Lung (tissue), 12 donors: ENCODE measurements around the gene TOPAZ1. TPM values are rescaled to one million over a fixed set of nuclear protein-coding genes. Genes with fewer than 3 reads are reported as not detected.

Experiments used
- ATAC-seq: fragments of 200-7000 bp; cut with Tn5 transposase; one replicate; pipeline ENCODE4 v1.9.1; 2020; ENCODE audit warnings: moderate number of reproducible peaks; ENCODE audit not compliant: insufficient read depth, low FRiP score
- DNase-seq, 3 donors: peaks; one replicate each; pipeline ENCODE4 v3.0.0-alpha.2; 2013 to 2017
- H3K27ac ChIP-seq, 2 donors: one replicate each; pipeline ENCODE4 v1.5.1; 2013; ENCODE audit warnings: mild to moderate bottlenecking in 2 of 2, moderate library complexity in 2 of 2, control low read depth in 1 of 2, inconsistent platforms in 1 of 2, low read depth in 1 of 2, low read length in 1 of 2
- H3K27me3 ChIP-seq, 3 donors: one replicate each; pipeline ENCODE4 v1.5.1; 2013; ENCODE audit warnings: low read length in 2 of 3; ENCODE audit not compliant: control insufficient read depth in 3 of 3, insufficient read depth in 3 of 3
- H3K36me3 ChIP-seq, 4 donors: one replicate each; pipeline ENCODE4 v1.5.1; 2013; ENCODE audit warnings: low read length in 4 of 4, mild to moderate bottlenecking in 1 of 4, moderate library complexity in 1 of 4; ENCODE audit not compliant: control insufficient read depth in 4 of 4, insufficient read depth in 4 of 4
- H3K4me1 ChIP-seq, 5 donors: one replicate each; pipeline ENCODE4 v1.5.1; 2013; ENCODE audit warnings: low read length in 5 of 5, mild to moderate bottlenecking in 2 of 5, moderate library complexity in 1 of 5; ENCODE audit not compliant: control insufficient read depth in 5 of 5, insufficient read depth in 5 of 5
- H3K4me3 ChIP-seq: one replicate; pipeline ENCODE4 v1.5.1; 2013; ENCODE audit warnings: mild to moderate bottlenecking, control low read depth, moderate library complexity
- H3K9ac ChIP-seq, 2 donors: one replicate each; pipeline ENCODE4 v1.5.1; 2013; ENCODE audit warnings: low read length in 2 of 2, control low read depth in 1 of 2; ENCODE audit not compliant: insufficient read depth in 1 of 2
- H3K9me3 ChIP-seq, 4 donors: one replicate each; pipeline ENCODE4 v1.5.1; 2013; ENCODE audit warnings: low read length in 3 of 4, mild to moderate bottlenecking in 1 of 4, moderate library complexity in 1 of 4; ENCODE audit not compliant: control insufficient read depth in 4 of 4, insufficient read depth in 3 of 4
- CTCF ChIP-seq: IDR thresholded peaks from 2 replicates; pipeline ENCODE4 v1.5.1; 2012; ENCODE audit warnings: mild to moderate bottlenecking; ENCODE audit errors: control extremely low read depth, extremely low read depth
- WGBS, 2 donors: extraction: QIAGEN DNeasy Blood & Tissue Kit; methylation state at CpG; one replicate each; pipeline ENCODE4 v1.1.7; 2013; 5-methylcytosine and 5-hydroxymethylcytosine counted together
- polyA plus RNA-seq, 2 donors: library from polyadenylated mRNA; stranded (reverse); fragments of 200-250 nt; gene quantifications; one replicate each; pipeline ENCODE4 v1.2.1, GENCODE V29; 2013
- total RNA-seq, 2 donors: library from RNA; depleted of rRNA in 1 of 2; stranded (reverse); fragments of >200 nt in 1 of 2; gene quantifications; one replicate each; pipeline ENCODE4 v1.2.1, GENCODE V29; 2014 to 2021
- donor health status: control.
- donor health status: control.
- donor health status: Bipolar disorder and iron deficiency.
- donor health status: healthy.
- donor health status: DM: yes; HTN: yes; CAD: no.

The TOPAZ1 gene
- total and polyA plus RNA-seq, 4 donors, result not detected

- no peak overlapping the region for H3K4me3 ChIP-seq
- no peak overlapping the region for H3K9ac ChIP-seq
- no peaks in the 10 kb centered on the region for H3K36me3 ChIP-seq
- H3K9me3 ChIP-seq, result no peaks in the 10 kb centered on the region
- no peaks in the 10 kb centered on the region for H3K4me1 ChIP-seq
- no peak for TF ChIP-seq CTCF
- no peaks in the 10 kb centered on the region for H3K27me3 ChIP-seq
- DNase-seq (peak in 2 of 3 donors; percentile 6 to 21), ATAC-seq (no peak)
- H3K27ac ChIP-seq, result no peak overlapping the region
- WGBS, 2 donors, result 28 to 34% methylated on average over 3 of the region's 3 CpGs
Observed at GRCh38 chr3:44227632-44228031, 14.1 kb upstream of the TOPAZ1 start.

- Histone ChIP-seq H3K4me1 (no peaks in the 10 kb centered on the region), H3K36me3 (no peaks in the 10 kb centered on the region), H3K9ac (no peak overlapping the region), H3K9me3 (no peaks in the 10 kb centered on the region), H3K27ac (no peak overlapping the region), H3K4me3 (no peak overlapping the region), H3K27me3 (no peaks in the 10 kb centered on the region)
- WGBS, 2 donors, result 73 to 92% methylated on average over 4 of the region's 4 CpGs
- ATAC-seq (no peak), DNase-seq (no peak)
- no peak for TF ChIP-seq CTCF
Observed at GRCh38 chr3:44228900-44229299, 12.8 kb upstream of the TOPAZ1 start.

GRCh38 chr3:44232407-44232806, 9.3 kb upstream of the TOPAZ1 start:
- DNase-seq (no peak), ATAC-seq (no peak)
- Histone ChIP-seq H3K9me3 (no peaks in the 10 kb centered on the region), H3K4me3 (no peak overlapping the region), H3K4me1 (peaks cover 0 to 7% (median 0%) of the 10 kb centered on the region in 5 donors), H3K27ac (no peak overlapping the region), H3K9ac (no peak overlapping the region), H3K27me3 (no peaks in the 10 kb centered on the region), H3K36me3 (no peaks in the 10 kb centered on the region)
- TF ChIP-seq CTCF, result no peak
- 17 to 44% methylated on average over 1 of the region's 1 CpG for WGBS, 2 donors

- ATAC-seq, result no peak
- DNase-seq, result no peak
- 94 to 95% methylated on average over 6 of the region's 6 CpGs for WGBS, 2 donors
Observed at GRCh38 chr3:44234648-44235268, 6.9 kb upstream of the TOPAZ1 start.

More at GRCh38 chr3:44234648-44235268, 6.9 kb upstream of the TOPAZ1 start:
- Histone ChIP-seq H3K27me3 (no peaks in the 10 kb centered on the region), H3K9ac (no peak overlapping the region), H3K9me3 (no peaks in the 10 kb centered on the region), H3K36me3 (no peaks in the 10 kb centered on the region), H3K4me1 (peaks cover 0 to 7% (median 0%) of the 10 kb centered on the region in 5 donors), H3K4me3 (no peak overlapping the region), H3K27ac (no peak overlapping the region)
- TF ChIP-seq CTCF, result no peak
